Muscle layer of duodenum (tissue), 2 donors: ENCODE results near the gene HEG1.
"Not testable (repeated sequence)": the region's sequence is repeated elsewhere in the genome, so short reads cannot be mapped to it uniquely, and the experiment has no call there.

Source experiments
- H3K27ac ChIP-seq: one replicate; pipeline ENCODE4 v1.7.0; 2013; ENCODE audit warnings: mild to moderate bottlenecking, low read length
- H3K27me3 ChIP-seq: one replicate; pipeline ENCODE4 v1.7.0; 2013; ENCODE audit warnings: low read depth, mild to moderate bottlenecking, control low read depth, low read length
- H3K36me3 ChIP-seq, 2 donors: one replicate each; pipeline ENCODE4 v1.7.0; 2013; ENCODE audit warnings: low read length in 2 of 2, control low read depth in 1 of 2, mild to moderate bottlenecking in 1 of 2; ENCODE audit not compliant: insufficient read depth in 2 of 2, control insufficient read depth in 1 of 2
- H3K4me1 ChIP-seq, 2 donors: one replicate each; pipeline ENCODE4 v1.7.0; 2013; ENCODE audit warnings: low read length in 2 of 2, mild to moderate bottlenecking in 2 of 2, control low read depth in 1 of 2, moderate library complexity in 1 of 2; ENCODE audit not compliant: insufficient read depth in 2 of 2, control insufficient read depth in 1 of 2
- H3K4me3 ChIP-seq, 2 donors: one replicate each; pipeline ENCODE4 v1.7.0; 2013; ENCODE audit warnings: low read length in 2 of 2, low read depth in 1 of 2, mild to moderate bottlenecking in 1 of 2
- H3K9me3 ChIP-seq, 2 donors: one replicate each; pipeline ENCODE4 v1.7.0; 2013; ENCODE audit warnings: low read length in 2 of 2, control low read depth in 1 of 2, mild to moderate bottlenecking in 1 of 2; ENCODE audit not compliant: control insufficient read depth in 1 of 2
- donor health status: healthy.

The HEG1 gene

GRCh38 chr3:125055913-125056745 lies at the start of gene HEG1:
TSS of gene HEG1 (minus strand) at chr3:125055997. CDS start at chr3:125055890, 107 bp downstream.
- no peaks in the 10 kb centered on the region for H3K9me3 ChIP-seq
- H3K4me1 ChIP-seq = peaks cover 26 to 59% of the 10 kb centered on the region in 2 donors

DNA sequence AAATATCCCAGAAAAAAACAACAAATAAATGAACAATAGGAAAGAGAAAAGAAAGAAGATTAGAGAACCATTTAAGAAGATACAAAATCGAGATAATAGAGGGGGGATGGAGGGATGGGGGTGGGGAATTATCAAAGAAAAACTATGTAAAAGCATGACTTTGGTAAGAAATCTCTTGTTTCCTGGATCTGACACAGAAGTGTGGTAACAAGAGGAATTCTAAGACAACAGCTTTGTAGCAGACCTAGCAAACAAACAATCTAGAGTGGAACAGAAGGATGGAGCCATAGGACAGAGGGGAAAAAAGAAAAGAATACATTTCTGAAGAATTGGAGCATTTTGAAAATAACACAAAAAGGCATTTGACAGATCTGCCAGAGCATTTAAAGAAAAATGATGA lies 49.3 kb upstream of the HEG1 start:
- no peaks in the 10 kb centered on the region for H3K4me1 ChIP-seq
- H3K27me3 ChIP-seq = no peaks in the 10 kb centered on the region
- H3K4me3 ChIP-seq = no peak overlapping the region
- peaks cover 0 to 4% of the 10 kb centered on the region in 2 donors for H3K9me3 ChIP-seq
- H3K36me3 ChIP-seq = no peaks in the 10 kb centered on the region
- no peak overlapping the region for H3K27ac ChIP-seq

More at GRCh38 chr3:125055913-125056745, at the start of gene HEG1:
- Histone ChIP-seq H3K4me3 (peak within 1 kb of the TSS; percentile 90 to 92), H3K36me3 (no peaks in the 10 kb centered on the region), H3K27me3 (no peaks in the 10 kb centered on the region), H3K27ac (peak within 1 kb of the TSS; percentile 86)

GRCh38 chr3:125104639-125105038 lies 48.8 kb upstream of the HEG1 start:
- Histone ChIP-seq H3K36me3 (no peaks in the 10 kb centered on the region), H3K4me3 (no peak overlapping the region), H3K27me3 (no peaks in the 10 kb centered on the region), H3K27ac (no peak overlapping the region), H3K9me3 (peaks cover 0 to 4% of the 10 kb centered on the region in 2 donors), H3K4me1 (no peaks in the 10 kb centered on the region)

GRCh38 chr3:125103406-125103805 lies 47.6 kb upstream of the HEG1 start:
- no peaks in the 10 kb centered on the region for H3K27me3 ChIP-seq
- H3K36me3 ChIP-seq = no peaks in the 10 kb centered on the region
- H3K9me3 ChIP-seq = peaks cover 0 to 4% of the 10 kb centered on the region in 2 donors
- H3K4me3 ChIP-seq = no peak overlapping the region
- H3K27ac ChIP-seq = no peak overlapping the region
- H3K4me1 ChIP-seq = no peaks in the 10 kb centered on the region

- Histone ChIP-seq H3K4me1 (no peaks in the 10 kb centered on the region), H3K9me3 (peaks cover 0 to 4% of the 10 kb centered on the region in 2 donors), H3K4me3 (no peak overlapping the region), H3K27ac (no peak overlapping the region), H3K27me3 (no peaks in the 10 kb centered on the region), H3K36me3 (no peaks in the 10 kb centered on the region)
These were observed 46.7 kb upstream of the HEG1 start for GRCh38 chr3:125102470-125102869.

- H3K9me3 ChIP-seq = no peaks in the 10 kb centered on the region
- H3K27me3 ChIP-seq = no peaks in the 10 kb centered on the region
- no peak overlapping the region for H3K4me3 ChIP-seq
- H3K36me3 ChIP-seq = no peaks in the 10 kb centered on the region
- no peak overlapping the region for H3K27ac ChIP-seq
- no peaks in the 10 kb centered on the region for H3K4me1 ChIP-seq
These were observed 43.0 kb upstream of the HEG1 start for GRCh38 chr3:125098611-125099291.

DNA sequence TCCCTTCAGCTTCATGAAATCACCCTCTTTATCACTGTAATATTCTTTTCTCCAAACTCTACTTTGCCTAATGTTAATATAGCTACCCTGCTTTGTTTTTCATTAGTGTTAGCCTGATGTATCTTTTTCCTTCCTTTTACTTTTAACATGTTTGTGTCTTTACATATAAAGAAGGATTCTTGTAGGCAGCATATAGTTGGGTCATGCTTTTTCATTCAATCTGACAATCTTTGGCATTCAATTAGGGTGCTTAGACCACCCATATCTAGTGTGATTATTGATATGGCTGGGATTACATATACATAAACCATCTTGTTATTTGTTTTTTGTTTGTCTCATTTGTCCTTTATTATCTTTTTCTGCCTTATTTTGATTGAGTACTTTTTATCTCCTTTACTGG lies 34.9 kb upstream of the HEG1 start:
- H3K4me1 ChIP-seq = no peaks in the 10 kb centered on the region
- H3K27ac ChIP-seq = no peak overlapping the region
- no peaks in the 10 kb centered on the region for H3K27me3 ChIP-seq
- H3K9me3 ChIP-seq = no peaks in the 10 kb centered on the region
- H3K36me3 ChIP-seq = no peaks in the 10 kb centered on the region
- H3K4me3 ChIP-seq = no peak overlapping the region

- Histone ChIP-seq H3K27me3 (no peaks in the 10 kb centered on the region), H3K9me3 (no peaks in the 10 kb centered on the region), H3K4me3 (no peak overlapping the region), H3K36me3 (no peaks in the 10 kb centered on the region), H3K27ac (no peak overlapping the region), H3K4me1 (no peaks in the 10 kb centered on the region)
These were observed 32.1 kb upstream of the HEG1 start for GRCh38 chr3:125087768-125088391.

DNA sequence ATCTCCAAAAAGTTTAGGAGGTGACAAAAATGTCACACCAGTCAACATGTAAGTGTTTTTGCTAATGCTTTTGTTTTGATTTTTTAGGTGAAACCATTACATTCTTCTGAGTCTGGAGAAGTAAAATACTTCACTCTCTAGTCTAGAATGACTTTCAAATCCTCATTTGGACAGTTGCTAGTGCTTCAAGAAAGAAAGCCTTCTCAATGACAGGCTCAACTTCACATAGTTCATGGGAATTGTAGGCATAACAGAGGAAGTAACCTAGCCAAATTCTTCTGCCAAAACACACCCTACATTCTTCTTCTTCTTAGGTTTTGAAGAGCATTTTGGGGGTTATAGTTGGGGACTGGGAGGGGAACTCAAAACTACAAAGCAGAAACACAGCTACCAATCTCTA lies 29.4 kb upstream of the HEG1 start:
- Histone ChIP-seq H3K27ac (no peak overlapping the region), H3K9me3 (no peaks in the 10 kb centered on the region), H3K4me3 (no peak overlapping the region), H3K4me1 (no peaks in the 10 kb centered on the region), H3K27me3 (no peaks in the 10 kb centered on the region), H3K36me3 (no peaks in the 10 kb centered on the region)

- Histone ChIP-seq H3K9me3 (no peaks in the 10 kb centered on the region), H3K4me1 (no peaks in the 10 kb centered on the region), H3K27ac (no peak overlapping the region), H3K27me3 (no peaks in the 10 kb centered on the region), H3K36me3 (no peaks in the 10 kb centered on the region), H3K4me3 (no peak overlapping the region)
These were observed 28.0 kb upstream of the HEG1 start for GRCh38 chr3:125083776-125084175.

DNA sequence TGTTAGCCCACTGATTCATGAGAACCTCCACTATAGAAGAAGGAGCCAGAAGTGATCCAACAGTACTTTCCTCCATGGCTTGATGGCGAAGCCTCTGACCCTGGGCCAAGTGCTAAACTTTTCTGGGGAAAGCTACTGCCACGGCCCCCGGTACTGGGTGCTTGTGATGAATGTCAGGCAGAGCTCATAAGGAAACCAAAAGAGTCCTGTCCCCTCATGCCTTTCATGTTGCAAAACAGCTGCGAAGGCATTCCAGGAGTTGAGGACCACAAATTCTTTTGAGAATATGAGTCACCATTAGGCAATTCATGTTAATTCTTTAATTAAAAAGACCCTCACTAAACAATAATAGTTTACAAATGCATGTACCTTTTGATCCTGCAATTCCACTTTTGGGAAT lies 26.5 kb upstream of the HEG1 start:
- not testable (repeated sequence) for H3K4me3 ChIP-seq, H3K9me3 ChIP-seq, H3K27me3 ChIP-seq, H3K27ac ChIP-seq, H3K36me3 ChIP-seq, H3K4me1 ChIP-seq
